Prostate gland (tissue), 2 donors: Measurements from ENCODE around the gene UIMC1.

Source experiments
- CTCF ChIP-seq, 4 experiments: fragments of 200-600 bp in 2 of 4; fragments of 450-650 bp in 2 of 4; sonication (generic) in 2 of 4; IDR thresholded peaks; 1 replicate in 3 of 4; 2 replicates in 1 of 4; pipeline ENCODE4 v1.5.1; 2016 to 2019; ENCODE audit warnings: antibody characterized with exemption in 4 of 4, mild to moderate bottlenecking in 2 of 4, moderate library complexity in 2 of 4
- POLR2A ChIP-seq: fragments of 450-650 bp; IDR thresholded peaks from one replicate; pipeline ENCODE4 v1.6.1; 2016; ENCODE audit warnings: antibody characterized with exemption, mild to moderate bottlenecking
- POLR2AphosphoS5 ChIP-seq: sonication (generic); formaldehyde crosslinking; IDR thresholded peaks from one replicate; pipeline ENCODE4 v1.6.1; 2017; ENCODE audit warnings: antibody characterized with exemption

GRCh38 chr5:177041936-177042335 lies 35.4 kb upstream of the UIMC1 start:
- TF ChIP-seq CTCF (IDR thresholded peaks at IDR 0.05) (no peak), POLR2AphosphoS5 (no peak), POLR2A (no peak)
